ENCODE data around the gene SLC22A7.
"Not testable (repeated sequence)": the region's sequence is repeated elsewhere in the genome, so short reads cannot be mapped to it uniquely, and the experiment has no call there.

SLC22A7 gene

DNA sequence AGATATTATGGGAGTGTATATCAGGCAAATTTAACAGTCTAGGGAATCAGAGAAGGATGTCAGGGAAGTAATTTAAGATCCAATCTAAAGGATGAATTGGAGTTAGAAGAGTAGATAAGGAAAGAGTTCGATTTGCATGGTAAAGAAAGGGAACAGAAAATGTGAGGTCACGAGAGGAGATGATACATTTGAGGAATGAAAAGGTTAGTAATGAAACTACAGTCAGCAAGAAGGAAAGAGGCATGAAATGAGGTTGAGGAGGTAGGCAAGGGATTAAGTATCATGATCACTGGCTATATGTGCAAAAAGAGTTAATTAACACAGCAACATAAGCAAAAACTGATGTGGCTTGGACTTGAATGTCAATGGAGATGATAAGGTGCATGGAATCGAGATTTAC is 49.0 kb downstream of the SLC22A7 start:
- H3K27ac ChIP-seq: no peak overlapping the region
- H3K27me3 ChIP-seq (ENCODE audit: insufficient read depth, low read depth, severe bottlenecking): no peaks in the 10 kb centered on the region
- no peak overlapping the region for H3K4me3 ChIP-seq (ENCODE audit: low read depth, low read length)
- H3K36me3 ChIP-seq: peaks cover 68% of the 10 kb centered on the region
- no peaks in the 10 kb centered on the region for H3K9me3 ChIP-seq (ENCODE audit: severe bottlenecking)
- DNase-seq: no peak
- TF ChIP-seq, protein P1, sequence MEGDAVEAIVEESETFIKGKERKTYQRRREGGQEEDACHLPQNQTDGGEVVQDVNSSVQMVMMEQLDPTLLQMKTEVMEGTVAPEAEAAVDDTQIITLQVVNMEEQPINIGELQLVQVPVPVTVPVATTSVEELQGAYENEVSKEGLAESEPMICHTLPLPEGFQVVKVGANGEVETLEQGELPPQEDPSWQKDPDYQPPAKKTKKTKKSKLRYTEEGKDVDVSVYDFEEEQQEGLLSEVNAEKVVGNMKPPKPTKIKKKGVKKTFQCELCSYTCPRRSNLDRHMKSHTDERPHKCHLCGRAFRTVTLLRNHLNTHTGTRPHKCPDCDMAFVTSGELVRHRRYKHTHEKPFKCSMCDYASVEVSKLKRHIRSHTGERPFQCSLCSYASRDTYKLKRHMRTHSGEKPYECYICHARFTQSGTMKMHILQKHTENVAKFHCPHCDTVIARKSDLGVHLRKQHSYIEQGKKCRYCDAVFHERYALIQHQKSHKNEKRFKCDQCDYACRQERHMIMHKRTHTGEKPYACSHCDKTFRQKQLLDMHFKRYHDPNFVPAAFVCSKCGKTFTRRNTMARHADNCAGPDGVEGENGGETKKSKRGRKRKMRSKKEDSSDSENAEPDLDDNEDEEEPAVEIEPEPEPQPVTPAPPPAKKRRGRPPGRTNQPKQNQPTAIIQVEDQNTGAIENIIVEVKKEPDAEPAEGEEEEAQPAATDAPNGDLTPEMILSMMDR (IDR thresholded peaks at IDR 0.05; ENCODE audit: low read depth, low read length): no peak

GRCh38 chr6:43347444-43347843 is 49.4 kb downstream of the SLC22A7 start:
- H3K27ac ChIP-seq: no peak overlapping the region
- peaks cover 65% of the 10 kb centered on the region for H3K36me3 ChIP-seq
- no peaks in the 10 kb centered on the region for H3K27me3 ChIP-seq (ENCODE audit: insufficient read depth, low read depth, severe bottlenecking)
- DNase-seq: no peak
- TF ChIP-seq, protein P1 (IDR thresholded peaks at IDR 0.05; ENCODE audit: low read depth, low read length): no peak
- no peaks in the 10 kb centered on the region for H3K9me3 ChIP-seq (ENCODE audit: severe bottlenecking)
- H3K4me3 ChIP-seq (ENCODE audit: low read depth, low read length): no peak overlapping the region

DNA sequence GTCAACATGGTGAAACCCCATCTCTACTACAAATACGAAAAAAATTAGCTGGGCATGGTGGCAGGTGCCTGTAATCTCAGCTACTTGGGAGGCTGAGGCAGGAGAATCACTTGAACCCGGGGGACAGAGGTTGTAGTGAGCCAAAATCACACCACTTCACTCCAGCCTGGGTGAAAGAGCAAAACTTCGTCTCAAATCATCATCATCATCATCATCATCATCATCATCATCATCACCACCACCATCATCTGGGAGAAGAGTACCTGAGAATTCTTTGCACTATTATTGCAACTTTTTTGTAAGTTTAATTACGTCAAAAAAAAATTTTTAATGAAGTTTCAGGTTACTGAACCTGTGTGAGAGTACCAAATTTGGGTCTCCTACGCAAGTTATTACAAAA is 53.9 kb downstream of the SLC22A7 start:
- not testable (repeated sequence) for DNase-seq
- H3K36me3 ChIP-seq: peaks cover 59% of the 10 kb centered on the region

More for the DNA sequence above, 53.9 kb downstream of the SLC22A7 start:
- H3K9me3 ChIP-seq (ENCODE audit: severe bottlenecking); H3K27ac ChIP-seq; H3K27me3 ChIP-seq (ENCODE audit: insufficient read depth, low read depth, severe bottlenecking); H3K4me3 ChIP-seq (ENCODE audit: low read depth, low read length): not testable (repeated sequence)

Measured in WERI-Rb-1 (cell line).